Epithelial cell of proximal tubule (primary cell): ENCODE results near the gene DMD. TPM values are rescaled to one million over a fixed set of nuclear protein-coding genes. Genes with fewer than 3 reads are reported as not detected.

ENCODE experiments used
- DNase-seq: peaks from one replicate; pipeline ENCODE4 v3.0.0-alpha.2; 2011; ENCODE audit warnings: low read depth
- H3K4me3 ChIP-seq: 2 replicates; pipeline ENCODE4 v1.5.1; 2011; ENCODE audit warnings: low read depth, mild to moderate bottlenecking, low read length
- CTCF ChIP-seq: conservative IDR thresholded peaks from 2 replicates; pipeline ENCODE4 v1.5.1; 2012; ENCODE audit warnings: low read depth, mild to moderate bottlenecking, low read length
- total RNA-seq: library from RNA; depleted of rRNA; stranded (reverse); fragments of >200 nt; gene quantifications from 2 replicates; pipeline ENCODE4 v1.2.3, GENCODE V29; 2015

DMD gene
- total RNA-seq, 1 donor from 2014 or later = 1.3 TPM

GRCh38 chrX:33045882-33046281 is 165.5 kb downstream of the DMD start:
- DNase-seq = no peak
- no peak overlapping the region for H3K4me3 ChIP-seq
- TF ChIP-seq CTCF = no peak

GRCh38 chrX:33045245-33045644 is 166.1 kb downstream of the DMD start:
- no peak for DNase-seq
- no peak overlapping the region for H3K4me3 ChIP-seq
- TF ChIP-seq CTCF = no peak

GRCh38 chrX:33041141-33041540 is 170.2 kb downstream of the DMD start:
- no peak for DNase-seq
- TF ChIP-seq CTCF = no peak
- no peak overlapping the region for H3K4me3 ChIP-seq

- H3K4me3 ChIP-seq = no peak overlapping the region
- DNase-seq = no peak
- no peak for TF ChIP-seq CTCF
Observed at GRCh38 chrX:33032700-33033099, 178.6 kb downstream of the DMD start.

- no peak for DNase-seq
- H3K4me3 ChIP-seq = no peak overlapping the region
- TF ChIP-seq CTCF = no peak
Observed at GRCh38 chrX:33014949-33015348, 196.4 kb downstream of the DMD start.

GRCh38 chrX:33014086-33014485 is 197.3 kb downstream of the DMD start:
- no peak for TF ChIP-seq CTCF

GRCh38 chrX:33001107-33001506 is 210.2 kb downstream of the DMD start:
- DNase-seq = no peak
- no peak for TF ChIP-seq CTCF
- H3K4me3 ChIP-seq = no peak overlapping the region

More at GRCh38 chrX:33014086-33014485, 197.3 kb downstream of the DMD start:
- no peak overlapping the region for H3K4me3 ChIP-seq
- no peak for DNase-seq
